ENCODE data around the gene UBE2V1.

Gene UBE2V1

DNA sequence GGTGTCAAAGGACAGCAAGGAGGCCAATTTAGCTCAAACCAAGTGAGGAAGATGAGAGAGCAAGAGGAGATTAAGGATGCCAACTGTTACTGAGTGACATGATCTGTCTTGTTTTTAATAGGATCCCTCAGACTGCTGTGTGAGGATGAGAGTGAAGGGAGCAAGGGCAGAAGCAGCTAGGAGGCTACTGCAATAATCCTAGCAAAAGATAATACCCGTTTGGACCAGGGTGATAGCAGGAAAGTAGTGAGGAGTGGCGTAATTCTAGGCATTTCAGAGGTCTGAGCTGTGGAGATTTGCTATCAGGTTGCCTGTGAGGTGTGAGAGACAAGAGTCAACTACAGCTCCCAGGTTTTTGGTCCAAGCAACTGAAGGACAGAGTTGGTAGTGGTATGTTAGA is 14.7 kb downstream of the UBE2V1 start:
- H3K9ac ChIP-seq (ENCODE audit: low read length): no peak overlapping the region
- 85% methylated on average over 2 of the region's 2 CpGs for WGBS
- peaks cover 3% of the 10 kb centered on the region for H3K79me1 ChIP-seq (replicated peaks; ENCODE audit: low read length, poor library complexity, severe bottlenecking)
- H3K27me3 ChIP-seq (ENCODE audit: control insufficient read depth in 1 of 2, insufficient read depth in 1 of 2, low read length in 2 of 2): no peaks in the 10 kb centered on the region
- H4K91ac ChIP-seq (ENCODE audit: low read length): no peak overlapping the region
- H4K8ac ChIP-seq (ENCODE audit: low read length): no peak overlapping the region
- no peak overlapping the region for H3K27ac ChIP-seq (ENCODE audit: low read length, poor library complexity, severe bottlenecking)
- no peak overlapping the region for H2BK12ac ChIP-seq (ENCODE audit: low read length in 2 of 2)
- no peak overlapping the region for H2BK120ac ChIP-seq (ENCODE audit: low read depth, low read length)
- no peak overlapping the region for H3K4me2 ChIP-seq (ENCODE audit: low read length, poor library complexity, severe bottlenecking)
- H3K14ac ChIP-seq (ENCODE audit: low read length in 2 of 2): no peak overlapping the region
- H3K4me3 ChIP-seq (ENCODE audit: insufficient read depth in 1 of 2, low read depth in 1 of 2, low read length in 2 of 2): no peak overlapping the region
- H3K4me1 ChIP-seq (ENCODE audit: control insufficient read depth, insufficient read depth, low read depth, low read length): peaks cover 8% of the 10 kb centered on the region
- H2AK5ac ChIP-seq (ENCODE audit: low read length, severe bottlenecking): no peak overlapping the region
- H3K4ac ChIP-seq (ENCODE audit: low read depth in 1 of 2, low read length in 2 of 2): no peak overlapping the region
- H3K36me3 ChIP-seq (ENCODE audit: control insufficient read depth in 1 of 2, insufficient read depth in 2 of 2, low read depth in 1 of 2, low read length in 2 of 2): peaks cover 13 to 59% of the 10 kb centered on the region in 2 experiments
- H3K23ac ChIP-seq (ENCODE audit: low read length in 2 of 2): no peak overlapping the region
- no peak overlapping the region for H2AFZ ChIP-seq (ENCODE audit: low read depth, low read length)
- no peak for DNase-seq
- H2BK5ac ChIP-seq (ENCODE audit: low read depth, low read length, poor library complexity, severe bottlenecking): no peak overlapping the region
- H3K18ac ChIP-seq (ENCODE audit: low read depth in 1 of 2, low read length in 2 of 2): no peak overlapping the region
- no peak overlapping the region for H2BK15ac ChIP-seq (ENCODE audit: low read depth, poor library complexity, severe bottlenecking)
- H3K9me3 ChIP-seq (ENCODE audit: control insufficient read depth, low read length): no peaks in the 10 kb centered on the region

DNA sequence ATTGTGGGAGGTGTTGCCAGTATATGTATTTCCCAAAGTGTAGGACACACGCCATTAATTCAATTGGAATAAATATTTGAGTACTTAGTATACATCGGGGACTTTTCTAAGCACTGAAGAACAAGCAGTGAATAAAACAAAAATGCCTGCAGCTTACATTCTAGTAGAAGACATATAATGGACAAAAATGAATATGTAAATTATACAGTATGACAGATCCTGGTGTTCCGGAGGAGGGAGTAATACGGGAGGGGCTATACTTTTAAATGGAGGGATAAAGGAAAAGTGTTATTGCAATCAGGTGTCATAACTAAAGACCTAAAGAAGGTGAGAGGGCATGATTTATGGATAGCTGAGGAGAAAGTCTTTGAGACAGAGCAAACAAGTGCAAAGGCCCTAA is 15.1 kb downstream of the UBE2V1 start:
- H3K27ac ChIP-seq (ENCODE audit: low read length, poor library complexity, severe bottlenecking): no peak overlapping the region
- H2AK5ac ChIP-seq (ENCODE audit: low read length, severe bottlenecking): no peak overlapping the region
- WGBS: 95% methylated on average over 2 of the region's 4 CpGs
- H3K23ac ChIP-seq (ENCODE audit: low read length in 2 of 2): no peak overlapping the region
- H2BK5ac ChIP-seq (ENCODE audit: low read depth, low read length, poor library complexity, severe bottlenecking): no peak overlapping the region
- H4K8ac ChIP-seq (ENCODE audit: low read length): no peak overlapping the region
- no peak overlapping the region for H2BK12ac ChIP-seq (ENCODE audit: low read length in 2 of 2)
- peaks cover 13 to 63% of the 10 kb centered on the region in 2 experiments for H3K36me3 ChIP-seq (ENCODE audit: control insufficient read depth in 1 of 2, insufficient read depth in 2 of 2, low read depth in 1 of 2, low read length in 2 of 2)
- no peaks in the 10 kb centered on the region for H3K27me3 ChIP-seq (ENCODE audit: control insufficient read depth in 1 of 2, insufficient read depth in 1 of 2, low read length in 2 of 2)
- peaks cover 3% of the 10 kb centered on the region for H3K79me1 ChIP-seq (replicated peaks; ENCODE audit: low read length, poor library complexity, severe bottlenecking)
- H3K14ac ChIP-seq (ENCODE audit: low read length in 2 of 2): no peak overlapping the region
- no peak for DNase-seq
- no peak overlapping the region for H3K4me2 ChIP-seq (ENCODE audit: low read length, poor library complexity, severe bottlenecking)
- H2BK120ac ChIP-seq (ENCODE audit: low read depth, low read length): no peak overlapping the region
- H2AFZ ChIP-seq (ENCODE audit: low read depth, low read length): no peak overlapping the region
- no peak overlapping the region for H3K9ac ChIP-seq (ENCODE audit: low read length)
- H3K18ac ChIP-seq (ENCODE audit: low read depth in 1 of 2, low read length in 2 of 2): no peak overlapping the region
- peaks cover 8% of the 10 kb centered on the region for H3K4me1 ChIP-seq (ENCODE audit: control insufficient read depth, insufficient read depth, low read depth, low read length)
- no peak overlapping the region for H2BK15ac ChIP-seq (ENCODE audit: low read depth, poor library complexity, severe bottlenecking)
- no peak overlapping the region for H3K4me3 ChIP-seq (ENCODE audit: insufficient read depth in 1 of 2, low read depth in 1 of 2, low read length in 2 of 2)
- H3K4ac ChIP-seq (ENCODE audit: low read depth in 1 of 2, low read length in 2 of 2): no peak overlapping the region
- no peak overlapping the region for H4K91ac ChIP-seq (ENCODE audit: low read length)
- no peaks in the 10 kb centered on the region for H3K9me3 ChIP-seq (ENCODE audit: control insufficient read depth, low read length)

GRCh38 chr20:50096237-50096636 is 16.7 kb downstream of the UBE2V1 start:
- peaks cover 4% of the 10 kb centered on the region for H3K4me1 ChIP-seq (ENCODE audit: control insufficient read depth, insufficient read depth, low read depth, low read length)
- WGBS: 96% methylated on average over 2 of the region's 3 CpGs

DNA sequence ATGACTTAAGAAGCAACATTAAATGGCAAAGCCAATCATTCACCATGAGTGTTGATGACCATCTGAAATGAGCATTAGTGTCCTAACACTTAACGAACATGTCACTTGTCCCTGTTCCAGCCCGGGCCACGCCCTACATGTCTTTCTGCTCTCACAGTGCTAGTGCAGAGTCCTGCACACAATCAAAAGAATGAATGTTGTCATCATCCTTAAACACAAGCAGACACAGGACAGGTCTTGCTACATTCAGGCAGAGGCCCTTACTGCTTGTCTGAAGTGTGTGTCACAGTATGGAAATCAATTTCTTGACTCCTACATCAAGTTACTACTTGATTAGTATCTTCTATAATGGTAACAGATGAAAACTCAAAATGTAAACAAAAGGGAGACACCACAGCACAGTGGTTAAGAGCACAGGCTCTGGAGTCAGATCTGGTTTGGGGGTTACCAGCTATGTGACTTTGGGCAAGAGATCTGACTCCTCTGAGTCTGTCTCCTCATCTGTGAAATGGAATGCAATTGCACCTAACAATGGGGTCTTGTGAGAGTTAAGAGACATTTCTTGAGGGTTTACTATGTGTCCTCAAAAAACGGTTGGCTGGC is 17.4 kb downstream of the UBE2V1 start:
- Histone ChIP-seq H2AFZ (ENCODE audit: low read depth, low read length) (no peak overlapping the region), H3K14ac (ENCODE audit: low read length in 2 of 2) (no peak overlapping the region), H3K4me2 (ENCODE audit: low read length, poor library complexity, severe bottlenecking) (no peak overlapping the region), H2BK12ac (ENCODE audit: low read length in 2 of 2) (no peak overlapping the region), H2BK120ac (ENCODE audit: low read depth, low read length) (no peak overlapping the region), H2AK5ac (ENCODE audit: low read length, severe bottlenecking) (no peak overlapping the region), H2BK15ac (ENCODE audit: low read depth, poor library complexity, severe bottlenecking) (no peak overlapping the region), H3K27me3 (ENCODE audit: control insufficient read depth in 1 of 2, insufficient read depth in 1 of 2, low read length in 2 of 2) (no peaks in the 10 kb centered on the region), H4K91ac (ENCODE audit: low read length) (no peak overlapping the region), H3K27ac (ENCODE audit: low read length, poor library complexity, severe bottlenecking) (no peak overlapping the region), H3K9ac (ENCODE audit: low read length) (no peak overlapping the region), H3K9me3 (ENCODE audit: control insufficient read depth, low read length) (no peaks in the 10 kb centered on the region), H3K18ac (ENCODE audit: low read depth in 1 of 2, low read length in 2 of 2) (no peak overlapping the region), H3K4me3 (ENCODE audit: insufficient read depth in 1 of 2, low read depth in 1 of 2, low read length in 2 of 2) (no peak overlapping the region), H3K4ac (ENCODE audit: low read depth in 1 of 2, low read length in 2 of 2) (no peak overlapping the region), H3K4me1 (ENCODE audit: control insufficient read depth, insufficient read depth, low read depth, low read length) (peaks cover 4% of the 10 kb centered on the region), H4K8ac (ENCODE audit: low read length) (no peak overlapping the region), H3K36me3 (ENCODE audit: control insufficient read depth in 1 of 2, insufficient read depth in 2 of 2, low read depth in 1 of 2, low read length in 2 of 2) (peaks cover 22 to 56% of the 10 kb centered on the region in 2 experiments), H3K23ac (ENCODE audit: low read length in 2 of 2) (no peak overlapping the region), H3K79me1 (replicated peaks; ENCODE audit: low read length, poor library complexity, severe bottlenecking) (peaks cover 3% of the 10 kb centered on the region), H2BK5ac (ENCODE audit: low read depth, low read length, poor library complexity, severe bottlenecking) (no peak overlapping the region)
- WGBS: 93% methylated on average over 4 of the region's 4 CpGs
- DNase-seq: no peak

More at GRCh38 chr20:50096237-50096636, 16.7 kb downstream of the UBE2V1 start:
- no peak overlapping the region for H2BK5ac ChIP-seq (ENCODE audit: low read depth, low read length, poor library complexity, severe bottlenecking)
- H4K8ac ChIP-seq (ENCODE audit: low read length): no peak overlapping the region
- peaks cover 19 to 56% of the 10 kb centered on the region in 2 experiments for H3K36me3 ChIP-seq (ENCODE audit: control insufficient read depth in 1 of 2, insufficient read depth in 2 of 2, low read depth in 1 of 2, low read length in 2 of 2)
- no peak overlapping the region for H3K4me3 ChIP-seq (ENCODE audit: insufficient read depth in 1 of 2, low read depth in 1 of 2, low read length in 2 of 2)
- no peak overlapping the region for H3K23ac ChIP-seq (ENCODE audit: low read length in 2 of 2)
- no peak overlapping the region for H3K4ac ChIP-seq (ENCODE audit: low read depth in 1 of 2, low read length in 2 of 2)
- H2AK5ac ChIP-seq (ENCODE audit: low read length, severe bottlenecking): no peak overlapping the region
- no peak overlapping the region for H3K18ac ChIP-seq (ENCODE audit: low read depth in 1 of 2, low read length in 2 of 2)
- H4K91ac ChIP-seq (ENCODE audit: low read length): no peak overlapping the region
- H2AFZ ChIP-seq (ENCODE audit: low read depth, low read length): no peak overlapping the region
- no peak overlapping the region for H2BK12ac ChIP-seq (ENCODE audit: low read length in 2 of 2)
- no peaks in the 10 kb centered on the region for H3K9me3 ChIP-seq (ENCODE audit: control insufficient read depth, low read length)
- H3K4me2 ChIP-seq (ENCODE audit: low read length, poor library complexity, severe bottlenecking): no peak overlapping the region
- H3K27me3 ChIP-seq (ENCODE audit: control insufficient read depth in 1 of 2, insufficient read depth in 1 of 2, low read length in 2 of 2): no peaks in the 10 kb centered on the region
- no peak overlapping the region for H3K9ac ChIP-seq (ENCODE audit: low read length)
- H3K27ac ChIP-seq (ENCODE audit: low read length, poor library complexity, severe bottlenecking): no peak overlapping the region
- H3K79me1 ChIP-seq (replicated peaks; ENCODE audit: low read length, poor library complexity, severe bottlenecking): peaks cover 3% of the 10 kb centered on the region
- no peak overlapping the region for H3K14ac ChIP-seq (ENCODE audit: low read length in 2 of 2)
- no peak overlapping the region for H2BK120ac ChIP-seq (ENCODE audit: low read depth, low read length)
- DNase-seq: no peak
- no peak overlapping the region for H2BK15ac ChIP-seq (ENCODE audit: low read depth, poor library complexity, severe bottlenecking)
